OCI-LY1 (cell line): ENCODE data around the gene TET3.

ENCODE experiments used
- H2AFZ ChIP-seq: fragments of 200-600 bp; sonication (generic), shearing (Covaris generic); 2 replicates; pipeline ENCODE4 v1.6.0; 2014; ENCODE audit warnings: antibody characterized with exemption, mild to moderate bottlenecking, low read length
- H3F3A ChIP-seq: fragments of 200-600 bp; sonication (generic), shearing (Covaris generic); 2 replicates; pipeline ENCODE4 v1.6.0; 2014; ENCODE audit warnings: mild to moderate bottlenecking, antibody characterized with exemption, low read length, moderate library complexity; ENCODE audit not compliant: insufficient read depth
- H3K27ac ChIP-seq: fragments of 200-600 bp; sonication (generic); 2 replicates; pipeline ENCODE4 v1.5.1; 2014; ENCODE audit warnings: low read length, mixed run types, mild to moderate bottlenecking, low read depth; ENCODE audit not compliant: poor library complexity, severe bottlenecking
- H3K27me3 ChIP-seq: fragments of 200-600 bp; sonication (generic); 2 replicates; pipeline ENCODE4 v1.6.0; 2014; ENCODE audit warnings: antibody characterized with exemption, mild to moderate bottlenecking, low read length, moderate library complexity; ENCODE audit not compliant: insufficient read depth
- H3K36me3 ChIP-seq: fragments of 200-600 bp; sonication (generic); 2 replicates; pipeline ENCODE4 v1.6.1; 2014; ENCODE audit warnings: mild to moderate bottlenecking, antibody characterized with exemption, low read length, moderate library complexity, mixed read lengths; ENCODE audit not compliant: insufficient read depth
- H3K4me1 ChIP-seq: fragments of 200-600 bp; sonication (generic); 2 replicates; pipeline ENCODE4 v1.5.1; 2014; ENCODE audit warnings: mild to moderate bottlenecking, low read length, moderate library complexity; ENCODE audit not compliant: insufficient read depth, severe bottlenecking
- H3K4me2 ChIP-seq: fragments of 200-600 bp; sonication (generic), shearing (Covaris generic); 2 replicates; pipeline ENCODE4 v1.6.1; 2014; ENCODE audit warnings: low read length
- H3K4me3 ChIP-seq: fragments of 200-600 bp; sonication (generic); 2 replicates; pipeline ENCODE4 v1.5.1; 2014; ENCODE audit warnings: low read length, low read depth, mild to moderate bottlenecking, mixed read lengths; ENCODE audit not compliant: poor library complexity, severe bottlenecking
- H3K79me2 ChIP-seq: fragments of 200-600 bp; shearing (Covaris generic); 2 replicates; pipeline ENCODE4 v1.6.1; 2016; ENCODE audit warnings: mixed run types, low read length, mixed read lengths; ENCODE audit not compliant: insufficient read depth
- H3K9ac ChIP-seq: fragments of 200-600 bp; sonication (generic), shearing (Covaris generic); 2 replicates; pipeline ENCODE4 v1.6.1; 2014; ENCODE audit warnings: mild to moderate bottlenecking, low read length, mixed read lengths
- H3K9me2 ChIP-seq: fragments of 200-600 bp; sonication (generic), shearing (Covaris generic); 2 replicates; pipeline ENCODE4 v1.6.1; 2014; ENCODE audit warnings: low read depth, mild to moderate bottlenecking, low read length, mixed read lengths
- H3K9me3 ChIP-seq: fragments of 200-600 bp; shearing (Covaris generic); 2 replicates; pipeline ENCODE4 v1.6.1; 2014; ENCODE audit warnings: low read length, mixed read lengths
- H4K20me1 ChIP-seq: fragments of 200-600 bp; sonication (generic), shearing (Covaris generic); 2 replicates; pipeline ENCODE4 v1.6.0; 2016; ENCODE audit warnings: mild to moderate bottlenecking, low read length; ENCODE audit not compliant: insufficient read depth
- EZH2 ChIP-seq: fragments of 200-600 bp; sonication (generic), shearing (Covaris generic); IDR thresholded peaks from 2 replicates; pipeline ENCODE4 v1.8.0; 2017; ENCODE audit warnings: borderline replicate concordance, mixed run types, mild to moderate bottlenecking, antibody characterized with exemption, low read length, moderate library complexity, mixed read lengths
- TF ChIP-seq, protein P1 (sequence below): fragments of 200-600 bp; sonication (generic), shearing (Covaris generic); IDR thresholded peaks from 2 replicates; pipeline ENCODE4 v1.5.1; 2017; ENCODE audit warnings: mild to moderate bottlenecking, antibody characterized with exemption, low read length, moderate library complexity, mixed read lengths

TET3 gene

DNA sequence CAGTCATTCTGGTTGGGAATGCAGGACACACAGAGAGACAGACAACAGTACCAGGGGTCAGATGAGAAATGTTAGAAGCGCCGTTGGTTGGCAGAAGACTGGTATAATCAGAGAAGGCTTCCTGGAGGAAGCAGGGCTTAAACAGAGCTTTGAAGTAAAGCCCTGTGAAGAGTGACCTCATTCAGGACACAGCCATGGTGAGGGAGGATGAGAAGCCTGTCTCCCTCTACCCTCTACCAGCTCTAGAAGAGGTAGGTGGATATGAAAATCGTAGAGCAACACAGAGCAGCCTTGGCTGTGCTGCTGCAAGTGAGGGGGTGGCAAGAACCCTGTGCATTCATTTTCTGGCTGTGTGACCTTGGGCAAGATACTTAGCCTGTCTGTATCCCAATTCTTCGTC, 14.2 kb downstream of the TET3 start:
- H3K27me3 ChIP-seq, result no peaks in the 10 kb centered on the region
- H3K36me3 ChIP-seq, result peaks cover 7% of the 10 kb centered on the region; the same call in 1 of the 2 replicates
- TF ChIP-seq, protein P1, sequence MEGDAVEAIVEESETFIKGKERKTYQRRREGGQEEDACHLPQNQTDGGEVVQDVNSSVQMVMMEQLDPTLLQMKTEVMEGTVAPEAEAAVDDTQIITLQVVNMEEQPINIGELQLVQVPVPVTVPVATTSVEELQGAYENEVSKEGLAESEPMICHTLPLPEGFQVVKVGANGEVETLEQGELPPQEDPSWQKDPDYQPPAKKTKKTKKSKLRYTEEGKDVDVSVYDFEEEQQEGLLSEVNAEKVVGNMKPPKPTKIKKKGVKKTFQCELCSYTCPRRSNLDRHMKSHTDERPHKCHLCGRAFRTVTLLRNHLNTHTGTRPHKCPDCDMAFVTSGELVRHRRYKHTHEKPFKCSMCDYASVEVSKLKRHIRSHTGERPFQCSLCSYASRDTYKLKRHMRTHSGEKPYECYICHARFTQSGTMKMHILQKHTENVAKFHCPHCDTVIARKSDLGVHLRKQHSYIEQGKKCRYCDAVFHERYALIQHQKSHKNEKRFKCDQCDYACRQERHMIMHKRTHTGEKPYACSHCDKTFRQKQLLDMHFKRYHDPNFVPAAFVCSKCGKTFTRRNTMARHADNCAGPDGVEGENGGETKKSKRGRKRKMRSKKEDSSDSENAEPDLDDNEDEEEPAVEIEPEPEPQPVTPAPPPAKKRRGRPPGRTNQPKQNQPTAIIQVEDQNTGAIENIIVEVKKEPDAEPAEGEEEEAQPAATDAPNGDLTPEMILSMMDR, result no peak
- TF ChIP-seq EZH2, result no peak
- H3K4me1 ChIP-seq, result peaks cover 12% of the 10 kb centered on the region
- H3K9me3 ChIP-seq, result no peaks in the 10 kb centered on the region
- H2AFZ ChIP-seq, result no peak overlapping the region
- no peaks in the 10 kb centered on the region for H3F3A ChIP-seq
- no peaks in the 10 kb centered on the region for H3K79me2 ChIP-seq
- no peak overlapping the region for H3K4me3 ChIP-seq
- H3K9ac ChIP-seq, result no peak overlapping the region
- H3K27ac ChIP-seq, result no peak overlapping the region
- H3K4me2 ChIP-seq, result no peak overlapping the region
- no peaks in the 10 kb centered on the region for H4K20me1 ChIP-seq
- H3K9me2 ChIP-seq, result no peaks in the 10 kb centered on the region

DNA sequence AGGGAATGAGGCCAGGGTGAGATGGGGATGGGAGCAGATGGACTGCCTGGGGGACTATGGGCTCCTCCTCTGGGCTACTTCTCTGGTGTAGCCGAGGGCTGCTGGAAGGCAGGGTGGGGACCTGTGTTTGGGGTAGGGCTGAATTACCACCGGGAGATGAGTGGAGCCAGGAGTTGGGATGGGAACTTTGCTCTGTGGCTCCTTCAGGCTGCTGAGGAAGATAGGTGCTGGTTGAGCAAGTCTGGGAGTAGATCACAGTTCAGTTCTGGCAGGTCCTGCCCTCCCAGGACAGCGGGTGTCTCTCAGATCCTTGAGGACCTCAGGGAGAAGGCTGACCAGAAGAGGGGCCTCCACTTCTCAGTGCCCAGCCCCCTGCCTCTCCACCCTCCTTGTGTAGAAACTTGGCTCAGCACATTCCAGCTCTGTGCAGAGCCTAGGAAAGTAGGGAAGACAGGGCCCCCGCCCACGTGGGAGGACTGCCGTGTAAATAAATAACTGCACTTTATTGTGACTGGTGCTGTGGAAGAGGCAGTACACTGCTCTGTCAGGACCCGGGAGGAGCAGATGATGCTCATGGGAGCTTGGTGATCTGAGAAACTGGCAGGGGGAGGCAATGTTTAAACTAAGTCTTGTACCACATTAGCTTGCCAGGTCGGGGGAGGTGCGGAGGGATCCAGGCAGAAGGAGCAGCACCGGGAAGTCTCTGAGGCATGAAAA, 15.3 kb downstream of the TET3 start:
- H3K27ac ChIP-seq, result no peak overlapping the region
- H3F3A ChIP-seq, result no peaks in the 10 kb centered on the region
- H3K36me3 ChIP-seq, result peaks cover 7% of the 10 kb centered on the region; the same call in 1 of the 2 replicates
- H3K79me2 ChIP-seq, result no peaks in the 10 kb centered on the region
- H3K27me3 ChIP-seq, result no peaks in the 10 kb centered on the region
- no peak overlapping the region for H2AFZ ChIP-seq
- H3K4me1 ChIP-seq, result peaks cover 12% of the 10 kb centered on the region
- TF ChIP-seq, protein P1, result no peak
- TF ChIP-seq EZH2, result no peak
- H3K4me3 ChIP-seq, result no peak overlapping the region
- H3K9me3 ChIP-seq, result no peaks in the 10 kb centered on the region
- no peaks in the 10 kb centered on the region for H4K20me1 ChIP-seq
- H3K4me2 ChIP-seq, result no peak overlapping the region
- H3K9ac ChIP-seq, result no peak overlapping the region
- H3K9me2 ChIP-seq, result no peaks in the 10 kb centered on the region

DNA sequence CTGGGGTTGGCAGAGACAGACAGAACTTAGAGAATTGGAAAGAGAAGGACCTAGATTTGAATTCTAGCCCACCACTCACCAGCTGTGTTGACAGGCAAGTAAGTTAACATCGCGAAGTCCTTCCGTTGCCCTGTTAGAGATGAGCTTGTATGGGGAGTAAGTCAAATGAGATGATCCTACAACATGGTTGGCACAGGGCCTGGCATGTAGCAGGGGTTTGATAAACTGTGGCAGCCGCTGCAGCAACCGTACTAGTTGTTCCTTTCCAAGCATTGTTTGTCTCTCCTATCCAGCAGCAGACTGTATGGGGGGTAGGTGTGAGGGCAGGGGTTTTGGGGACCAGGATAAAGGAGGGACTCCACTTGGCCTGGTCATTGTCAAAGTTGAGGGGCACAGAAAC, 16.0 kb downstream of the TET3 start:
- no peaks in the 10 kb centered on the region for H4K20me1 ChIP-seq
- H3K4me3 ChIP-seq, result no peak overlapping the region
- H3K9me3 ChIP-seq, result no peaks in the 10 kb centered on the region
- H3K4me2 ChIP-seq, result no peak overlapping the region
- peaks cover 12% of the 10 kb centered on the region for H3K4me1 ChIP-seq
- no peak overlapping the region for H3K27ac ChIP-seq
- no peaks in the 10 kb centered on the region for H3F3A ChIP-seq
- no peaks in the 10 kb centered on the region for H3K79me2 ChIP-seq
- TF ChIP-seq, protein P1, result no peak
- TF ChIP-seq EZH2, result no peak
- no peak overlapping the region for H2AFZ ChIP-seq
- peaks cover 10% of the 10 kb centered on the region for H3K36me3 ChIP-seq
- H3K9me2 ChIP-seq, result no peaks in the 10 kb centered on the region
- H3K27me3 ChIP-seq, result no peaks in the 10 kb centered on the region
- no peak overlapping the region for H3K9ac ChIP-seq
